ENCODE data around the gene AMBRA1.
A peak's percentile ranks its signal among the peaks of the same experiment; 100 is the strongest.
"Not testable (repeated sequence)": the region's sequence is repeated elsewhere in the genome, so short reads cannot be mapped to it uniquely, and the experiment has no call there.

AMBRA1 gene

DNA sequence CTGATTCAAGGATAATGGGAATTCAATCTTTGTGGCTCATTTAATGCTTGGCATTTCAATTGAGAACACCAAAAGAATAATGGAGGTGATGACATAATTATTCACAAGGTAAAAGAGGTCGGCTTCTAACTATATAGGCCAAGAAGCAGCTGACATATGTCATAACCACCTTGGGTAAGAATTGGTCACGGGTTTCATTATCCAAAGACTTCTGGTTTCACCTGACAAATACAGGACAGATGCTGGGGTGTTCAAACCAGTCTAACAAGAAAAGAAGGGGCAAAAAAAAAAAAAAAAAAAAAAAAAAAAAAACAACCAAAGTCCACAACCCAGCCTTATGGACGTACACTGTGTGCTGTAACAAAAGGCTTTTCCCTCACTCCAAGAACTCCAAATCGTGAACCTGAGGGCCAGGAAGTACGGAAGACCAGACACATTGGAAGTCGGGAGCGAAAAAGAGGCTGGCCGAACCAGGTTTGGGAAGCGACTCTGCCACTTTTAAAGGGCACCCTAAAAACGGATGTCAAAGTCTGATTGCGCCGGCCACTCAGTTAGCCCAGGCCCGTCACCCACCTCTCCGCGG is 22.8 kb upstream of the AMBRA1 start:
- no peak for DNase-seq (ENCODE audit: low spot score)

DNA sequence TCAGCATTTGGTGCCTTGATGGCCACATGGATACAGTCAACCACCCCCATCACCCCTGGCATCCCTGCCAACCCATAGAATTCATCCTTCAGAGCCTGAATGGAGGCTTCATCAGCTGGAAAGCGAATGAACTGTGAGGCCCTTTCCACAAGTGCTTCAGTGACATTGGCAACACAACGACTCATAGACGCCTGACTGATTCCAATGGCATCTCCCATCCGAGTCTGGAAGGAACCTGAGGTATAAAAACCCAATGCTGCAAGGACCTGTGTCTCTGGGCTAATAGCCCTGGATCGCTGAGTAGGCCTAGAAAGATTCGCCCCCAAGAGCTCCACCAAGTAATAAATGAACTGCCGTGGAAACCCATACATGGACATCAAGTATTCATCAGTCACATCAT is 21.9 kb upstream of the AMBRA1 start:
- DNase-seq (ENCODE audit: low spot score): no peak

DNA sequence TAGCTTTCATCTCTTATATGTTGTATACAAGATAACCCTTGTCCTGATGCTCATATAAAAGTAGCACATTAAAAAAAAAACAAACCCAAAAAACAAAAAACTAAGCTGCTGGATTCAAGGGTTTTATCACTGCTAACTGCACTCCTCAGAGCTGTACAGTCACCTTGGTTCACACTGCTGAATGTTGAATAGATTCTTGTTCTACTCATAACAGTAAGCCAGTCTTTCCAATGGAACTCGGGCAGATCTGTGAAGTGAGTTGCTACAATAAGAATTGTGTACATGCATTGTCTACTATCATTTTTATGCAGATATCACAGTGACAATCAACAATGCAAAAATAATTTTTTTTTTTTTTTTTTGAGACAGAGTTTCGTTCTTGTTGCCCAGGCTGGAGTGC is 18.5 kb upstream of the AMBRA1 start:
- no peak for DNase-seq (ENCODE audit: low spot score)

DNA sequence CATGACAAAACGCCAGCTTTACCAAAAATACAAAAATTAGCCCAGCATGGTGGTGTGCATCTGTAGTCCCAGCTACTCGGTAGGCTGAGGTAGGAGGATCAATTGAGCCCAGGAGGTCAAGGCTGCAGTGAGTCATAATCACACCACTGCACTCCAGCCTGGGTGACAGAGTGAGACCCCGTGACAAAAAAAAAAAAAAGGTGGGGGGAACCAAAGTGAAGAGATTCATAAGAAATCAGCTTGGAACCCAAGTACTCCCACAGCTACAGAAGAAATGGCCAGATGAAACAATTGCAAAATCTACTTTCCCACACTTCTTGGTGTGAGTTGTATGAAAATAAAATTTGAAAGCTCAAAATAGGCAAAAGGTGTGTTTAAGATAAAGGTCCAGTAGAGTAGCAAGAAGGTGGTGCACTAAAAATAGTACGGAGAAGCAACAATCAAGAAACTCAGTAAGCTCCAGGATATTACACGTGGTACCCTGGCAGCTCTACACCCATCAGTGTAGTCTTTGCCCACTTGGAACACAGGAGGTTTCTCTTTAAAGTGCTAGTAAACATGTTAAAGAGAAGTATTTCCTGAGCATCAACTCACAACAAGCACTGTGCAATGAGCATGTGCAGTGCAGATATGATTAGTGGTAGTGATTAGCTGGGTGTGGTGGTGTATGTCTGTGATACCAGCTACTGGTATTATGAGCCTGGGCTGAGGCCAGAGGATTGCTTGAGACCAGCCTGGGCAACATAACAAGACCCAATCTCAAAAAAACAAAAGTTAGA is 17.9 kb upstream of the AMBRA1 start:
- no peak for DNase-seq (ENCODE audit: low spot score)

DNA sequence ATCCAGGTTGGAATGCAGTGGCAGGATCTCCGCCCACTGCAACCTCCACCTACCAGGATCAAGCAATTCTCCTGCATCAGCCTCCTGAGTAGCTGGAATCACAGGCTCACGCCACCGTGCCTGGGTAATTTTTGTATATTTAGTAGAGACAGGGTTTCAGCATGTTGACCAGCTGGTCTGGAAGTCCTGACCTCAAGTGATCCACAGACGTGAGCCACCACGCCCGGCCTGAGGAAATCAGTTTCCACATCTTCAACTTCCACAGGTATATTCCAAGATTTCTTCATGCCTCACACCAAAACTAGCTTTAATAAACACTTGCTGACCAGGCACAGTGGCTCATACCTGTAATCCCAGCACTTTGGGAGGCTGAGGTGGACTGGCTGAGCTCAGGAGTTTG is 15.6 kb upstream of the AMBRA1 start:
- DNase-seq (ENCODE audit: low spot score): no peak

DNA sequence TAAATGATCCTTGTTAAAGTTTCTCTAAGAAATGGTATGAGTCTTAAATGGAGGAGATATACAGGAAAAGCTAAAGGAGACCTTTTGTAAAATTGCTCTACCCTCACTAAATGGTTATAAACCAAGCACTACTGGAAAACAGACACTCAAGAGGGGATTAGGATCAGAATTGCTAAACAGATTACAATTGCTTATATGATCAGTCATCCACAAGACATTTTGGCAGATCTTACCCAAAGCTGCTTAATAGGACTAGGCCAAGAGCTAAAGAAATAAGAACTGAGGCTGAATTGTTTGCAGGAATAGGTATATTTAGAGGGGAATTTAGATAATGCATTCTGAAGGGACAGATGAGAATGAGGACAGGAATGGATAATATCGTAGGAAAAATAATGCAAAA is 13.7 kb upstream of the AMBRA1 start:
- DNase-seq (ENCODE audit: low spot score): peak; percentile 51

DNA sequence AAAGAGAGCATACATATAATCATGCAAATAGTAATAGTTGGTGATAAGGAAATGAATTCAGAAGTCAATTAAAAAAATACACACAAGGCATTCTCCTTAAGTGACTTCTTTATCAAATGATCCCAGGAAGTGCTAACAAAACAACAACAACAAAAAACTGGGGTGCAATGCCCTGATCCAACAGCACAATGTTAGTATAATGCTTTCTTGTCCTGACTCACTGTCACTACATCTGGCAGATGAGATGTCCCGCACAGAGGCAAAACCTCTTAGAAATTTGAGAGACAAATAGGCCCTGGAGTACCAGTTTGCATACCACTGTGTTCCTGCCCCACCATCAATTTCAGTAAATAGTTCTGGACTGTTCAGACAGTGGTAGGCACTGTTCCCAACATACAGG is 11.0 kb upstream of the AMBRA1 start:
- no peak for DNase-seq (ENCODE audit: low spot score)

DNA sequence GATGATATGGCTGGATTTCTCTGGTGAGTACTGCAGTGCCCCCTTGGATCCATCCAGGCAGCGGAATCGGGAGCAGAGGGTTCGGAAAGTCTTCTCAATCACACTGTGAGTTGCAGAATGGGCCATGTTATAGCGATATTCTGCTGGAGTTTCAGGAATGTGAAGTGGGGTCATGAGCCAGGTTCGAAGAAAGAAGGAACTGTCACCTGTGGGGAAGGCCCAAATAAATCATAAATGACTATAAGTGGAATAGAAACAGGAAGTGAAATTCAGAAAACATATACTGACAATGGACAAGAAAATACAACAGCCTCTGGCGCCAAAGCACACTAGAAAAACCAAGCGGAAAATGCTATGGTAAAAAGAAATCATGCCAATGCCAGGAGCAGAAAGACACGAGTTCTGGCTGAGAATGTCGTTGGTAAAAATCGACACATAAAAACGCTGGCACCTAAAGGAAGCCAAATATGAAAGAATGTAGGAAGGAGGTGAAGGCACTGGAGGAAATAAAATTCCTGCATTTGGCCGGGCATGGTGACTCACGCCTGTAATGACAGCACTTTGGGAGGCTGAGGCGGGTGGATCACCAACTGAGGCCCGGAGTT is 10.0 kb upstream of the AMBRA1 start:
- DNase-seq (ENCODE audit: low spot score): no peak

DNA sequence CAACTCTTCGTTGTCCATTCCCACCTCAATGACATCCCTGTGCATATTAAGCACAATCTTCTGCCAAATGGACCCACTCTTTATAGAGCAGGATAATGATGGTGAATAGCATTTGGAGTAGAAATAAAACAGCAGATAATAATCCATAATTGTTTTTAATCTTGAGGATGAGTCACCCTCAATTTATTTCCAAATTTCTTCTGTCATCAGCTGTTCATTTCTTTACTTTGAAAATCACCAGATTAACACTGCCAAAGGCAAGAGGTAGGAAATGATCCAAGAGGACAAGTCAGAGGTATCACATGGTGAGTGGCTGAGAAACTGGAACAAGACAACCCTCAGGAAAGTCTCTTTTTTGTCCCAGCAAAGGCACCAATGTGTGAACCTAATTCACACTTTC is 7.3 kb upstream of the AMBRA1 start:
- no peak for DNase-seq (ENCODE audit: low spot score)

DNA sequence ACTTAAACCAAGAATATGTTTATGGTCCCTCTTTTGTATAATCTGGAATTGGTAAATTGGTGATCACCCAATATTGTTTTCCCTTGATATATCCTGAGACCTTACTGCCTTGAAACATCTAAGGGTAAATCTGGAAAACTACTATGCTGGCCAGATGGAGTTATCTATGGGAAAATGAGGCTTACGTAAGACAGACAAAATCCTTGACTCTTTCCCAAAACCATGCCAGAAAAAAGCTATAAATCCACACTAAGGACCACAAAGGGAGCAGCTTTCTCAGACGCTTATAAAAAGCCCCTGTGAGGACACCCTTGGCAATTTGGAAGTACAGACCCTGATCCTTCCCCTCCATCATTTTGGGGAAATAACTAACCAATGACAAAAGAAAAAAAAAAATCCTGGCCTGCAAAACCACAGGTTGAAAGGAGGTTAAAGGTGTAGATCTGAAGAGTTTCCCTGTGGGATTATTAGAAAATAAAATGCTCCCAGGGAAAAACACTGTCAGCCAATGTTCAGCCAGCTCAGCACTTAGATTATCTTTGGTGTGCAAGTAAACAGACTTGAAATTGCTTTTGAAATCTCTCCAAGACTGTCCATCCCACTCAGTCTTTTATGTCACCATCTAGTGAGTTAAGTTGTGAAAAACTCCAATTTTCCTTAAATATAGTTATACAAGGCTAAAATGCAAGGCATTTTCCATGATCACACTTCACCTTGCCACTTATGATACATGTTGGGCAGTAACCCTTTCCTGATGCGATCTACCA is 6.6 kb upstream of the AMBRA1 start:
- no peak for DNase-seq (ENCODE audit: low spot score)

DNA sequence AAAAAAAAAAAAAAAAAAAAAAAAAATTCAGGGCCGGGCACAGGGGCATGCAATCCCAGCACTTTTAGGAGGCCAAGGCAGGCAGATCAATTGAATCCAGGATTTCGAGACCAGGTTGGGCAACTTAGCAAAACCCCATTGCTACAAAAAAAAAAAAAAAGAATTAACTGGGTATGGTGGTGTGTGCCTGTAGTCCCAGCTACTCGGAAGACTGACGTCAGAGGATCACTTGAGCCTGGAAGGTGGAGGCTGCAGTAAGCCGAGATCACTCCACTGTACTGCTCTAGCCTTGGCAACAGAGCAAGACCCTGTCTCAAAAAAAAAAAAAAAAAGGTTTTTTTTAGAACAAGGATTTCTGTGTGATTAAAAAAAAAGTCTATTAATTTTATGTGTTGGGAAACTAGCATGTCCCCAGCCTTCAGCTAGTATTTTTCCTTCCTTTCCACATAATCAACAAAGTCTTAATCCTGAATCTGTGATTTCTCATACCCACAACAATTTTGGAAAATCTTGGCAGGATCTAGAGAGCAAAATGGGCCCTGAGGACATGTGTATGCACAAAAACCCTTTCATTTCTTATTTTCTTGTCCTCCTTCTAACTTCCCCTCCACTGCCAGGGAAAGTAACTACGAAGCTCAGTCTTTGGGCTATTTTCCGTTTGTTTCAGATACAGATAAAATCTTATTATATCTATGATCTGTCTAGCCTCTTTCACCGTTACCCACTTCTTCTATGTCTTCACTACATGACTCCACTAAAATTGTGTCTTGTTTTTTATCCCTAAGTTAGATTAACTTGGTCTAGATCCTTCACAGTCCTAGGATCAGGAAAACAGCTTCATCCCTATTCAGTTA is 5.7 kb upstream of the AMBRA1 start:
- no peak for DNase-seq (ENCODE audit: low spot score)

DNA sequence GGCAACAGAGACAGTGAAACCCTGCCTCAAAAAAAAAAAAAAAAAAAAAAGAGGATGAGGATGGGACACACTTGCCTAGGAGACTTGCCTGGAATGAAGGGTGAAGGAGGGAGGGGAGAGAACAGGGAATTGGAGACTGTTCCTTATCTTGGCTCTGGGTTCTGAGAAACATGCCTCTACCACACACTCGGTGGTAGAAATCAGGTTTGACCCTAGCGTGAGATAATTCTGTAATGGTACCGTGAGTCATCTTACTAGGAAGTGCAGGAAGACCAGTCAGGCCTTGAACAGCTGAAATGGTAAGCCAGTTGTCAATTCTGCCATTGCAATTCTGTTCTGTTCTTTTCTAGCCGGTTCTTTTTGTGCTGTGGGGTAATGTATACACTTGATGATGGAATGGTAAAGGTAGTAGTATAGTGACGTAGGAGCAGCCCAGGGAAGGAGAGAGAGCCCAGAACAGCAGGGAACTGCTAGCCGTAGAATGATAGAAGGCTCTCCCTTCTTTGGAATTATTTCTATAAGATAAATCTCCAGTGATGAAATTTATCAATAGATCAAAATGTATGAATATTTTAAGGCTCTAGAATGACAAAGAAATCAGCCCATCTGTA is 3.9 kb upstream of the AMBRA1 start:
- DNase-seq (ENCODE audit: low spot score): no peak

DNA sequence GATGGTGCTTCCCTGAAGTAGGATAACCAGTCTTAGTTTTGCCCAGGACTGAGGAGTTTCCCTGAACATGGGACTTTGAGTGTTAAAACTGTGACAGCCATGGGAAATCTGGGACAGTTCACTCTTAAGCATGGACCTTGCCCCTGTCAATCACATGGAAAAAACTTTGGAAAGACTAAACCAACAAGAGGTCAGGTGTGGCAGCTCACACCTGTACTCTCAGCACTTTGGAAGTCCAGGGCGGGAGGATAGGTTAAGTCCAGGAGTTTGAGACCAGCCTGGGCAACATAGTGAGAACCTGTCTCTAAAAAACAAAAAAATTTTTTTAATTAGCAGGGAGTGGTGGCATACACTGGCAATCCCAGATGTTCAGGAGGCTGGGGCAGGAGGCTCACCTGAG is 3.3 kb upstream of the AMBRA1 start:
- no peak for DNase-seq (ENCODE audit: low spot score)

DNA sequence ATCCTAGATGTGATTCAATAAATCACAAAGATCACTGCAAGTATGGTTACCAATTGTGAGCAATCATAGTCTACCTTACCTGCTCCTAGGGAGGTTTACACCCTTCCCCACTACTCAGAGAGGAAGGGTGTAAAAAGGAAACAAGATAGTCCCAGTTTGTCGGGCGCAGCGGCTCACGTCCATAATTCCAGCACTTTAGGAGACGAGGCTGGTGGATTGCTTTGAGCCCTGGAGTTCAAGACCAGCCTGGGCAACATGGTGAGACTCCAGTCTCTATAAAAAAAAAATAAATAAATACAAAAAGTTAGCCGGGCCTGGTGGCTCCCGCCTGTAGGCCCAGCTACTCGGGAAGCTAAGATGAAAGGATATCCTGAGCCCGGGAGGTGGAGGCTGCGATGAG is 962 bp upstream of the AMBRA1 start:
- no peak for DNase-seq (ENCODE audit: low spot score)

DNA sequence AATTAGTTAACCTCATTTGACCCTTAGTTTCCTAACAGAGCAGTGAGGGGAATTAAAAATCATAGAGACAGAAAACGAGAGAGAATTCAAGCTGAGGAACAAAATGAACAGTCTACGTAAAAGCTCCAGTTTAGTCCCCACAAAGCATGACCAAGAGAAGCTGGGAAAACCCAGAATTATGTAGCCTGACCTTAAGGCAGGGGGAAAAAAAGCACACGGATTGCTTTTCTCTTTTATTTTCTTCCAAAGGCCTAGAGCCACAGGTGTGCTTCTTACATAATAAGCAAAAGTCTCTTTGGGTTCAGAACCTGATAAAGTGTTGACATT is 514 bp upstream of the AMBRA1 start:
- DNase-seq (ENCODE audit: low spot score): no peak

DNA sequence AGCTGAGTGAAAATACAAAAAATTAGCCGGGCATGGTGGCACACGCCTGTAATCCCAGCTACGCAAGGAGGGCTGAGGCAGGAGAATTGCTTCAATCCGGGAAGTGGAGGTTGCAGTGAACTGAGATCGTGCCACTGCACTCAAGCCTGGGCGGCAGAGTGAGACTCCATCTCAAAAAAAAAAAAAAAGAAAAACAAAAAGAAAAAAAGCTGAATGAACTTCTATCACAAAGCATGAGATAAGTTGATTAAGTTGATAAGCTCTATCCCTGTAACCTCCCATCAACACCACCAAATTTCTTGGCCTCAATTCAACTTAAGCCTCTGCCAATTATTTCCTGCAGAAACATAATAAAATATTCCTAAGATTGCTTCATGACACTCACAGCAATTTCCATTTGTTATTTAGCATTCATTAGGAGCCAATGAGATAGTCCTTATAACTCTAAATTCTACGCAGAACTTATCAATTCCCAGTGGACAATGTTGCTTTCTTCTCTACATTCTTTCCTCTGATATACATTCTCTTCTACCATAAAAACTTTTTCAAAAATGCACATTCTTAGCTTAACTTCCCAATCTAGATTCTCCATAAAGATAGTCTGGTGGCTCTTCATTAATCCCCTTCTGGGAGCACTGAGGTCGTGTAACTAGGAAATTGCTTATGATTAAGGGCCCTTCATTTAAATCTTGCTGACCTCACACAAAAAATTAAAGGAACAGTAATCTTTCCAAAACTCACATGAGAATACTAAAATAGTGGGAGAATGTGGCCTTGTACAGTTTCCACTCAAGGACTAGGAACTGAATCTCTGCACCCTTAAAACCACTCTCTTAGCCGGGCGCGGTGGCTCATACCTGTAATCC is 2.9 kb downstream of the AMBRA1 start:
- DNase-seq (ENCODE audit: low spot score): no peak

DNA sequence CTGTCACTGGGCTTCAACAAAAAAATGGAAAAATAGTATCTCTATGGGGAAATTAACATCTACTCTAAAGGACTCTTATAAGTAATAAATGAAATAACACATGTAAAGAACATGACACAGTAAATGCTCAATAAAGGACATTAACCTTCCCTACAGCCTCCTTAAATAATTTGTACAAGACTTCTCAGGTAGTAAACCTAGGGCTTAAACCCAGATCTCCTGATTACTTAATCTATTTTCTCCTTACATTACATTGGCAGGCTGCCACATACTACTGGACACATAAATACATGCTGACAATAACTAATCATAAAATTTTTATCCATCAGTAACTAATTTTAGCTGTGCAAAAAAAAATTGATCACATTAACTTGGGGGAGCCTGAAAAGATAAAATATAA is 4.9 kb downstream of the AMBRA1 start:
- no peak for DNase-seq (ENCODE audit: low spot score)

DNA sequence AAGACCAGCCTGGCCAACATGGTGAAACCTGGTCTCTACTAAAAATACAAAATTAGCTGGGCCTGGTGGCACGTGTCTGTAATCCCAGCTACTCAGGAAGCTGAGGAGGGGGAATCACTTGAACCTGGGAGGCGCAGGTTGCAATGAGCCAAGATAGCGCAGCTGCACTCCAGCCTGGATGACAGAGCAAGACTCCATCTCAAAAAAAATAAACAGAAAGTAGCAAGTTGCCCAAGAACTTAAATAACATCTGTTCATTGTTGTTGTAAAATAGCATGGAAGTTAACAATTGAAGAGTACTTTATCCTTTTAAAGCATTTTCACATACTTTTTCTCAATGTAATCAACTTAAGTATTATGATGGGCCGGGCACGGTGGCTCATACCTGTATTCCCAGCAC is 5.7 kb downstream of the AMBRA1 start:
- DNase-seq (ENCODE audit: low spot score): no peak

DNA sequence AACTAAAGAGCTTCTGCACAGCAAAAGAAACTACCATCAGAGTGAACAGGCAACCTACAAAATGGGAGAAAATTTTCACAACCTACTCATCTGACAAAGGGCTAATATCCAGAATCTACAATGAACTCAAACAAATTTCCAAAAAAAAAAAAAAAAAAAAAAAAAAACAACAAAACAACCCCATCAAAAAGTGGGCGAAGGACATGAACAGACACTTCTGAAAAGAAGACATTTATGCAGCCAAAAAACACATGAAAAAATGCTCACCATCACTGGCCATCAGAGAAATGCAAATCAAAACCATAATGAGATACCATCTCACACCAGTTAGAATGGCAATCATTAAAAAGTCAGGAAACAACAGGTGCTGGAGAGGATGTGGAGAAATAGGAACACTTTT is 10.3 kb downstream of the AMBRA1 start:
- DNase-seq (ENCODE audit: low spot score): not testable (repeated sequence)

DNA sequence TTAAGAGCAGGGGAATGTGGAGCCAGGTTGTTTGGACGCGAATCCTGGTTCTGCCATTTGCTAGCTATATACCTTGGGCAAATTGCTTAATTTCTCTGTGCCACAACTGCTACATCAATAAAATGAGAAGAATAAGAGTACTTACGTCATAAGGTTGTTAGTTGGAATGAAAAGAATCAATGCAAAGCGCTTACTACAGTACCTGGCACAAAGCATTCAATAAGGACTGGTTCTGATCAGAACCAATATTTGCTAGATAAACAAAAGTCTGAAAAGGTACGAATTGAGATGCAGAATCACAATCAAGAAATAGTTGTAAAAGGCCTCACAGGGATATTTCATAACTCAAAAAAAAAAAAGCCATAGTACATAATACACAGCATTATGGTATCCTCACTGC is 11.2 kb downstream of the AMBRA1 start:
- no peak for DNase-seq (ENCODE audit: low spot score)

DNA sequence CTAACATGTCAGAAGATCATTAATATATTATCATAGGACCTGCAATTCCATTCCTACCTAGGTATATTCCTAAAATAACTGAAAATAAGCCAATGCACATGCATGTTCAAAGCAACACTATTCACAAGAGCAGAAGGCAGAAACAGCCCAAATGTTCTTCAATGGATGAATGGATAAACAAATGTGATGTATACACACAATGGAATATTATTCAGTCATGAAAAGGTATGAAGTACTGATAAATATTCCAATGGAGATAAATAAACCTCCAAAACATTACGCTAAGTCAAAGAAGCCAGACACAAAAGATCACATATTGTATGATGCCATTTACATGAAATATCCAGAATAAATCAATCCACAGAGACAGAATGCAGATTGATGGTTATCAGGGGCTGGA is 16.8 kb downstream of the AMBRA1 start:
- no peak for DNase-seq (ENCODE audit: low spot score)
